ENCODE results near the gene DERL2. TPM values are rescaled to one million over a fixed set of nuclear protein-coding genes. Genes with fewer than 3 reads are reported as not detected.

Gene DERL2
- total RNA-seq, 1 donor from 2014 or later: 23.1 TPM

DNA sequence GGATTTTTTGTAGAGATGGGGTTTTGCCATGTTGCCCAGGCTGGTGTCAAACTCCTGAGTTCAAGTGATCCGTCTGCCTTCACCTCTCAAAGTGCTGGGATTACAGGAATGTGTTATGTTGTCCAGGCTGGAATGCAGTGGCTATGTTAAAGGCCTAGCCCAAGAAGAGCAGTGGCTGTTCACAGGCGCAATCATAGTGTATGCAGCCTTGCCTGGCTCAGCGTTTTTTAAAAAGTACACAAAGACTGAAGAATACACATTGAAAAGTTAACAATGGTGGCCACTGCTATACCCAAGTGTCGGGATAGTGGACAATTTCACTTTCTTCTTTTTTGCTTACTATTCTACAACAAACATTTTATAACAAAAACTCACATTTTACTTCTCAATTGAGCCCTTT lies 7.0 kb downstream of the DERL2 start:
- no peak overlapping the region for H3K4me3 ChIP-seq
- H3K4me1 ChIP-seq: peaks cover 2% of the 10 kb centered on the region
- H3K36me3 ChIP-seq: peaks cover 0 to 81% of the 10 kb centered on the region in 2 donors
- no peak for TF ChIP-seq CTCF (IDR thresholded peaks at IDR 0.05)
- H3K27ac ChIP-seq: no peak overlapping the region
- no peaks in the 10 kb centered on the region for H3K27me3 ChIP-seq
- intact Hi-C loops (cut with DNase I): no loop called here
- H3K9me3 ChIP-seq: no peaks in the 10 kb centered on the region
- DNase-seq (ENCODE audit: extremely low spot score in 2 of 2): no peak

- no peak for DNase-seq (ENCODE audit: extremely low spot score in 2 of 2)
- no peak overlapping the region for H3K27ac ChIP-seq
- peaks cover 6% of the 10 kb centered on the region for H3K4me1 ChIP-seq
- peaks cover 0 to 58% of the 10 kb centered on the region in 2 donors for H3K36me3 ChIP-seq
- no peaks in the 10 kb centered on the region for H3K27me3 ChIP-seq
- TF ChIP-seq POLR2A (IDR thresholded peaks at IDR 0.05) (no peak), CTCF (IDR thresholded peaks at IDR 0.05) (no peak), POLR2AphosphoS5 (IDR thresholded peaks at IDR 0.05; ENCODE audit: insufficient read depth in 1 of 2, low read depth in 1 of 2) (no peak)
- H3K4me3 ChIP-seq: no peak overlapping the region
- H3K9me3 ChIP-seq: no peaks in the 10 kb centered on the region
- intact Hi-C loops (cut with DNase I): no loop called here
Observed at GRCh38 chr17:5473906-5474305, 12.1 kb downstream of the DERL2 start.

DNA sequence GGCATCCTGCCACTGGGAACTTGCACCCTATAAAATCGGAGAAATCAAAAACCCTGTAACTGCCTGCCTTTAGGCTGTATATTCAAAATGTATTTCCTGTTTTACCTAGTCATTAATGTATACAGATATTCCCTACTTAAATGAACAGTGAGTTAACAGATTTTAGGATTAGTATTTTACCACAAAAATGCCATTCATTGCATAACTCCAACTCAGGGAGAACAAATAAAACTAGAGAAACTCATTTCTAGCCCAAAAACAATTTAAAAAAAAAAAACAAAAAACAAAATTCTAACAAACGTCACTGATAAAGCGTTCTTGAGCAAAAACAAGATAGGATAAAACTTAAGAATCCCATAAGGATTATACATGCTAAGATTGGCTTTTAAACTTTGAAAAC lies 13.5 kb downstream of the DERL2 start:
- Histone ChIP-seq H3K4me3 (no peak overlapping the region), H3K4me1 (peaks cover 12% of the 10 kb centered on the region), H3K27me3 (no peaks in the 10 kb centered on the region), H3K9me3 (no peaks in the 10 kb centered on the region), H3K36me3 (peaks cover 0 to 44% of the 10 kb centered on the region in 2 donors), H3K27ac (no peak overlapping the region)
- no peak for TF ChIP-seq POLR2A (IDR thresholded peaks at IDR 0.05)
- TF ChIP-seq CTCF (IDR thresholded peaks at IDR 0.05): no peak
- no peak for TF ChIP-seq POLR2AphosphoS5 (IDR thresholded peaks at IDR 0.05; ENCODE audit: insufficient read depth in 1 of 2, low read depth in 1 of 2)
- intact Hi-C loops (cut with DNase I): no loop called here
- DNase-seq (ENCODE audit: extremely low spot score in 2 of 2): no peak

DNA sequence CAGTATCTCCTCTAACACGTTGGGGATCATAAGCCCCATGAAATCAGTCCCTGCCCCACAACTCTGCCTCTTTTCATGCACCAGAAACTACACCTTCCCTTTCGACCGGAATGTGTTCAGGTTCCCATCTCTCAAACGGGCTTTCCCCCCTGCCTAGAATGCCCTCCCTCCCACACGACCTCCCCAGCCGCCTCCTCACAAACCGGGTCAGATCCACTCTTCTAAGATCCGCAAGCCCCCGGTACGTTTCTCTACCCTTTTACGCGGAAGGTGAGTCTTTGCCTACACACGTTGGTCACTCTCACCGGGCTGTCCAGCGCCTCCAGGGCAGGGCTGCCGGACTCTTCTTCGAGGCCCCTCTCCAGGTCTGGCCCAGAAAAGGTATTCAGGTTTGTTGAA lies 17.9 kb downstream of the DERL2 start:
- intact Hi-C loops (cut with DNase I): no loop called here
- TF ChIP-seq POLR2AphosphoS5 (IDR thresholded peaks at IDR 0.05; ENCODE audit: insufficient read depth in 1 of 2, low read depth in 1 of 2): no peak
- TF ChIP-seq POLR2A (IDR thresholded peaks at IDR 0.05): no peak
- TF ChIP-seq CTCF (IDR thresholded peaks at IDR 0.05): no peak
- no peaks in the 10 kb centered on the region for H3K9me3 ChIP-seq

DNA sequence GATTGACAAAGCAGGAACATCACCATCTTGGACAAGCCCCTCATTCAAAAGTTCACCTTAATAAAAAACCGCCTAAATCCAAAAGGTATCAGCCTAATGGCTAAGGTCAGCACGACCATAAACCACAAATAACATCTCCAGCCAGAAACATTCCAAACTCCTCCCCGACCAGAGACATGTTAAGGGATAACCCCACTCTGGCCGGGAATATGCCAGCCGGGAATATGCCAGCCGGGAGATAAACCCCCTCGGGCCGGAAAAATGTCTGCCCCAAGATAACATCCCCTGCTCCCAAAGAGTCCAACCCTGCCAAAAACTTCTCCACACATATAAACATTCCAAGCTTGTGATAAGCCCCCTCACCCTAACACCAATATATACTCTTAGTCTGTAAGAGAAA lies 18.6 kb downstream of the DERL2 start:
- DNase-seq (ENCODE audit: extremely low spot score in 2 of 2): no peak
- H3K9me3 ChIP-seq: no peaks in the 10 kb centered on the region
- no peak for TF ChIP-seq CTCF (IDR thresholded peaks at IDR 0.05)
- no peak for TF ChIP-seq POLR2A (IDR thresholded peaks at IDR 0.05)
- no peak for TF ChIP-seq POLR2AphosphoS5 (IDR thresholded peaks at IDR 0.05; ENCODE audit: insufficient read depth in 1 of 2, low read depth in 1 of 2)
- H3K27ac ChIP-seq: no peak overlapping the region
- no peaks in the 10 kb centered on the region for H3K27me3 ChIP-seq
- H3K36me3 ChIP-seq: peaks cover 0 to 5% of the 10 kb centered on the region in 2 donors
- peak overlapping the region; percentile 64 to 74 for H3K4me3 ChIP-seq
- H3K4me1 ChIP-seq: peaks cover 27% of the 10 kb centered on the region
- intact Hi-C loops (cut with DNase I): no loop called here

More for the DNA sequence above, 17.9 kb downstream of the DERL2 start:
- Histone ChIP-seq H3K36me3 (peaks cover 0 to 12% of the 10 kb centered on the region in 2 donors), H3K27ac (peak overlapping the region; percentile 62), H3K27me3 (no peaks in the 10 kb centered on the region), H3K4me3 (peak overlapping the region; percentile 64 to 74), H3K4me1 (peaks cover 27% of the 10 kb centered on the region)
- no peak for DNase-seq (ENCODE audit: extremely low spot score in 2 of 2)
